Frontal cortex (tissue), 4 donors: ENCODE measurements around the gene SMAD5. TPM values are rescaled to one million over a fixed set of nuclear protein-coding genes. Genes with fewer than 3 reads are reported as not detected.

Experiments used
- DNase-seq, 2 donors: peaks; one replicate each; pipeline ENCODE4 v3.0.0; 2012; ENCODE audit warnings: low spot score in 2 of 2
- FAIRE-seq: peaks from 2 replicates; lab custom pipeline; 2012; peaks lifted over from hg19 to GRCh38; lab: Jason Lieb, UNC
- small RNA-seq: library from RNA; depleted of rRNA; stranded (forward); fragments of <200 nt; gene quantifications from one replicate; pipeline ENCODE3, GENCODE V24; 2014
- total RNA-seq: library from RNA; depleted of rRNA; stranded (reverse); fragments of >200 nt; gene quantifications from one replicate; pipeline ENCODE4 v1.2.3, GENCODE V29; 2014
- donor health status: control.
- donor health status: control.
- donor health status: control.

The SMAD5 gene
- total RNA-seq, 1 donor from 2014 or later, result 27.7 TPM

GRCh38 chr5:136210259-136210658 is 77.6 kb downstream of the SMAD5 start:
- DNase-seq (no peak), FAIRE-seq (no peak)

GRCh38 chr5:136211282-136212040 is 78.8 kb downstream of the SMAD5 start:
- FAIRE-seq (no peak), DNase-seq (no peak)

GRCh38 chr5:136212252-136212721 is 79.6 kb downstream of the SMAD5 start:
- FAIRE-seq (no peak), DNase-seq (peak; percentile 51 to 83)

- no peak for DNase-seq
- FAIRE-seq, result no peak
Observed at GRCh38 chr5:136213919-136214493, 81.4 kb downstream of the SMAD5 start.

- FAIRE-seq, result no peak
- no peak for DNase-seq
Observed at GRCh38 chr5:136215812-136216211, 83.2 kb downstream of the SMAD5 start.

DNA sequence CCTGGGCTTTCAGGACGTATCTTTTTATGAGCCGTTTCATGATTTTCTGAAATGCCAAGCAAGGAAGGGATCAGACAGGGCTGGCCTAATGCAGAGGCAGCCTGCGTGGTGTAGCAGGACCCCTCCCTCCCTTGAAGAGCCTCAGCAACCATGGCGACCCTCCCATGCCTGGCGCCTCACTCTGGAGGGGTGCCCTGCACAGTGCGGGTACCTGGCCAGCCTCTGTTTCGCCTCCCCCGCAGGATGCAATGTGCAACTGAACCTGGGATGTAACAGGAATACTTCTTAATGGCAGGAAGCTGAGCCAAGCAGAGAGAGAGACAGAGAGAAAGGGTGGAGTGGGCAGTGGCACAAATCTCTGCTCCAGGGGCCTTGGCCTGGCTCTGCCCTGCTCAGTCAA is 83.6 kb downstream of the SMAD5 start:
- DNase-seq, result no peak
- FAIRE-seq, result no peak

DNA sequence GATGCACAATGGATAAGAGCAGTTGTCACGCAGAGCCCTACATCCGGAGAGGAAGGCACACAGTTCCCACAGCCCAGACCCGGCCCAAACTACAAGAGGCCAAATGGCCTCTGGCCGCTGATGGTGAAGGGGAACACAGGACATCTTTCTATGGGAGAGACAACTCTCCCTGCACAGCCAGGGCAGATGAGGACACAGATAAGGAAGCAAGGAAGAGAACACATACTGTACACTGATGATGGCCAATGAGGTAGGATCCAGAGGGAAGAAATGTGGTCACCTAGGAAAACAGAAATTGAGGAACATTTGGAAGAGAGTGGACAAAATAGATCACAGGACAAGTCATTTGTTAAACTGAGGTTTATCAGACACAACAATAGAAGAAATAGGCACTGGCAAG is 88.7 kb downstream of the SMAD5 start:
- no peak for FAIRE-seq
- DNase-seq, result no peak

DNA sequence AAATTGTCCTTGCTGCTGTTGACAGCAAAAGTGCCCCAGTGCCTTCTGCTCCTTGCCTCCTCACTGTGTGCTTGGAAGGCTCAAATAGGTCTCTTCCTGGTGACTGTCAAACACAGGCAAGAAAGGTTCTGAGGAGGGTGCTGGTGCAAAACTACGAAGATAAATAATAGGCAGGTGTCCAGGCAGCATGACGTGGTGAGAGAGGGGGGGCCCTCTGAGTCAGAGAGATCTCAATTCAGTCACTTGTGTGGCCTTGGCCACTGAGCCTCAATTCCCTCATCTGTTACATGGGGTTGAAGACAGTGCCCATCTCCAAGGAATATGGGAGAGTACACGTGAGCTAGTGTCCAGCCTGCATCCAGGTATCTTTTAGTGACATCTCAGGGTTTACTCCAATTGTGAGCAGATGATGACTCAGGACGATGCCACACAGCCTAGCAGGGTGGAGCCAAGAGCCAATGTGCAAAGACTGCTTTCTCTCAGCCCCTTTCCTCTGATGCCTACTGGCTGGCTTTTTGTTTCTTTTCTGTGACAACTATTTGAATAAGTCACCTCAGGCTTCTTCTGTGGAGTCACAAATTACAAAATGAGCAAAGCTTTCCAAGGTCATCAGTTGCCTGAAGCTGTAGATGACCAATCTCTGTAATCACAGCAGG is 90.1 kb downstream of the SMAD5 start:
- no peak for FAIRE-seq
- DNase-seq, result no peak

- no peak for FAIRE-seq
- DNase-seq, result no peak
Observed at GRCh38 chr5:136225796-136226195, 93.2 kb downstream of the SMAD5 start.

DNA sequence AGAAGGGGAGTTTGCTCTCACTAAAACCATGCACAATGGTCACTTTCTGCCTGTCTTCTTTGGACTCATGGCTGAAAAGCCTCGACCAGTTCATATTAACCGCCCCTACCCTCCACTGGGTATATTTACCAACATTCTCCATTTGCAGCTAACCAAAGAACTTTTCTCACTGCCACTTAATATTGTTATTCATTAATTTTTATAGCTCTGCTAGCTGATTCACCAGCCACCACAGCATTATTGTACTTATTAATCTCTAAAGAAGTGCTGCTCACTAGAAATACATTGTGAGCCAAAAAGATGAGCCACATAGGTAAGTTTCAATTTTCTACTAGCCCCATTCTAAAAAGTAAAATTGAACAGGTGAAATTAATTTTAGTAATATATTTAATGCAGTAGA is 93.8 kb downstream of the SMAD5 start:
- FAIRE-seq (no peak), DNase-seq (no peak)

DNA sequence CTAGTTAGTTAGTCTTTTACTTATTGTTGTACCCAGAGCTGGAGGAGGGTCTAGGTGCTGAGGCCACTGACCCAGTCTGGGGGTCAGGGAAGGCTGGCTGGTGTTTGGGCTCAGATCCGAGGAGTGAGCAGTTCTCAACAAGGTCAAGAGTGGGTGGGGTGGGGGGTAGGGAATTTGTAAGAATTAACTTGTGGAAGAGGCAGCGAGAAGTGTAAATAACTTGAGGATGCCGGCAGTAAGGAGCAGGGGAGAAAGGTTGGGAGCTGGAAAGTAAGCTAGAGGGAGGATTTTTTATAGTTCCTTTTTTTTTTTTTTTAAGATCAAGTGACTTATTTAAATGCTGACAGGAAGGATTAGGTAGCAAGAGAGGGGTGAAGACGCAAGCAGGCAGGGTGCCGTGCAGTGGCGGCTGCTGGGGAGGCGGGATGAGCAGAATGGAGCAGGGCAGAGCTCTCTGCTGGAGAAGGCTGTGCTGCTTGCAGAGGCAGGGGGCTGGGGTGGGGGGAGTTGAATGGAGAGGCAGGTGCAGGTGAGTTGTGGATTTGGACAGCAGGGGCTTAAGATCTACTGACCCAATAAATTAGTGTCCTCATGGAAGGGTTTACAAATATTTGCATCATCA is 95.6 kb downstream of the SMAD5 start:
- no peak for DNase-seq
- FAIRE-seq, result no peak

- FAIRE-seq (no peak), DNase-seq (no peak)
Observed at GRCh38 chr5:136230176-136230575, 97.5 kb downstream of the SMAD5 start.

- DNase-seq (no peak), FAIRE-seq (no peak)
Observed at GRCh38 chr5:136232316-136232715, 99.7 kb downstream of the SMAD5 start.

Small RNA genes lying within 50 kb of the gene (small RNA-seq; reads per million reads assigned to genes)
- gene RF02173 (not detected), gene RF02175 (not detected), gene RF02176 (not detected)

Other genes starting within 250 kb of the SMAD5 start
- gene IL9, start 237.0 kb upstream of the SMAD5 start, total RNA-seq, result not detected
- not detected for gene LECT2, start 177.9 kb upstream of the SMAD5 start, total RNA-seq
- gene TGFBI, start 103.9 kb upstream of the SMAD5 start, total RNA-seq, result 4.9 TPM
- 2.4 TPM for gene SMIM32, start 60.3 kb downstream of the SMAD5 start, total RNA-seq
- 2.0 TPM for gene TRPC7, start 232.7 kb downstream of the SMAD5 start, total RNA-seq